ENCODE data around the gene UBE2K.
"Not testable (repeated sequence)": the region's sequence is repeated elsewhere in the genome, so short reads cannot be mapped to it uniquely, and the experiment has no call there.

Gene UBE2K

GRCh38 chr4:39718366-39719323 is 20.7 kb downstream of the UBE2K start:
- H3K4me3 ChIP-seq (ENCODE audit: control insufficient read depth, low read depth, low read length), result no peak overlapping the region
- no peak for TF ChIP-seq CTCF (conservative IDR thresholded peaks at IDR 0.05; ENCODE audit: control insufficient read depth, insufficient read depth, low read depth, low read length)
- no peak for DNase-seq (ENCODE audit: low read depth)

GRCh38 chr4:39719804-39720580 is 22.1 kb downstream of the UBE2K start:
- TF ChIP-seq CTCF (conservative IDR thresholded peaks at IDR 0.05; ENCODE audit: control insufficient read depth, insufficient read depth, low read depth, low read length), result no peak
- no peak for DNase-seq (ENCODE audit: low read depth)
- H3K4me3 ChIP-seq (ENCODE audit: control insufficient read depth, low read depth, low read length), result no peak overlapping the region

- not testable (repeated sequence) for DNase-seq (ENCODE audit: low read depth); H3K4me3 ChIP-seq (ENCODE audit: control insufficient read depth, low read depth, low read length)
Measured at GRCh38 chr4:39721273-39721672, 23.3 kb downstream of the UBE2K start.

- H3K4me3 ChIP-seq (ENCODE audit: control insufficient read depth, low read depth, low read length), result no peak overlapping the region
- DNase-seq (ENCODE audit: low read depth), result no peak
- no peak for TF ChIP-seq CTCF (conservative IDR thresholded peaks at IDR 0.05; ENCODE audit: control insufficient read depth, insufficient read depth, low read depth, low read length)
Measured at GRCh38 chr4:39721788-39722187, 23.9 kb downstream of the UBE2K start.

GRCh38 chr4:39729557-39729956 is 31.6 kb downstream of the UBE2K start:
- peak; percentile 71 for DNase-seq (ENCODE audit: low read depth)
- no peak overlapping the region for H3K4me3 ChIP-seq (ENCODE audit: control insufficient read depth, low read depth, low read length)
- TF ChIP-seq CTCF (conservative IDR thresholded peaks at IDR 0.05; ENCODE audit: control insufficient read depth, insufficient read depth, low read depth, low read length), result no peak

- no peak for TF ChIP-seq CTCF (conservative IDR thresholded peaks at IDR 0.05; ENCODE audit: control insufficient read depth, insufficient read depth, low read depth, low read length)
- peak; percentile 26 for DNase-seq (ENCODE audit: low read depth)
- H3K4me3 ChIP-seq (ENCODE audit: control insufficient read depth, low read depth, low read length), result no peak overlapping the region
Measured at GRCh38 chr4:39730072-39730471, 32.1 kb downstream of the UBE2K start.

GRCh38 chr4:39731908-39732307 is 34.0 kb downstream of the UBE2K start:
- no peak for TF ChIP-seq CTCF (conservative IDR thresholded peaks at IDR 0.05; ENCODE audit: control insufficient read depth, insufficient read depth, low read depth, low read length)
- no peak overlapping the region for H3K4me3 ChIP-seq (ENCODE audit: control insufficient read depth, low read depth, low read length)
- no peak for DNase-seq (ENCODE audit: low read depth)

Measured in fibroblast of mammary gland (primary cell).